Embryonic facial prominence (tissue), 1 donor: Measurements from ENCODE around the gene MS4A13.
"Not testable (repeated sequence)": the region's sequence is repeated elsewhere in the genome, so short reads cannot be mapped to it uniquely, and the experiment has no call there.

Source experiments
- DNase-seq: peaks from one replicate; pipeline ENCODE4 v3.0.0-alpha.2; 2016; ENCODE audit errors: extremely low spot score

MS4A13 gene

DNA sequence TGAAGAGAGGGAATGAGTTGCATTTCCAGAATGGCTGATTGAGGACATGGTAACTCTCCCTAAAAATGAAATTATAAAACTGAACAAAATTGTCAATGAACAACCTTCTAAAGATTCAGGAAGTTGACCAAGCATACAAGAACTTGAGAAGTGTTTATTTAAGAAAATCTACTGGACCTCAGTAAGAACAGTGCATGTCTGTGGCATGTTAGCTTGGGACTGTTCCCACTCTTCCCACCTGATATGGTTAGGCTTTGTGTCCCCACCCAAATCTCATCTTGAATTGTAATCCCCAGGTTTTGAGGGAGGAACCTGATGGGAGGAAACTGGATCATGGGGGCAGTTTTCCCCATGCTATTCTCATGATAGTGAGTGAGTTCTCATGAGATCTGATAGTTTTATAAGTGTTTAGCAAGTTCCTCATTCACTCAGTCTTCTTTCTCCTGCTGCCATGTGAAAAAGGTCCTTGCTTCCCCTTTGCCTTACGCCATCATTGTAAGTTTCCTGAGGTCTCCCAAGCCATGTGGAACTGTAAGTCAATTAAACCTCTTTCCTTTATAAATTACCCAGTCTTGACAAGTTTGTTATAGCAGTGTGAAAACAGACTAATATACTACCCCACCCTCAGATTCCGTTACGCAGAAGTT is 15.4 kb downstream of the MS4A13 start:
- DNase-seq = no peak

- not testable (repeated sequence) for DNase-seq
Measured at GRCh38 chr11:60532383-60532782, 17.2 kb downstream of the MS4A13 start.

DNA sequence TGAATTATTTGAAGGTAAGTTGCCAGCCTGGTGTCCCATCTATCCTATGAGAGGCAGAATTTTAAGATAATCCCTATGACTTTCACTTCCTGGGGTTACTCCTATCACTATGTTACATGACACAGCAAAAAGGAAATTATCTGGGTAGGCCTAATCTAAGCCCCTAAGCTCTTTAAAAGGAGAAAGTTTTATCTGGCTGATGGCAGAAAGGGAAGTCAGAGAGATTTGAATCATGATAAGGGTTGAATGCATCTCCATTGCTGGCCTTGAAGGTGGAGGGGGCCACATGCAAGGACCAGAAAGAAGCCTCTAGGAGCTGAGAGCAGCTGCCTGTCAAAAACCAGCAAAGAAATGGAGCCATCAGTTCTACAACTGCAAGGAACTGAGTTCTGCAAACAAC is 23.4 kb downstream of the MS4A13 start:
- not testable (repeated sequence) for DNase-seq

GRCh38 chr11:60544077-60544476 is 28.9 kb downstream of the MS4A13 start:
- DNase-seq = no peak

DNA sequence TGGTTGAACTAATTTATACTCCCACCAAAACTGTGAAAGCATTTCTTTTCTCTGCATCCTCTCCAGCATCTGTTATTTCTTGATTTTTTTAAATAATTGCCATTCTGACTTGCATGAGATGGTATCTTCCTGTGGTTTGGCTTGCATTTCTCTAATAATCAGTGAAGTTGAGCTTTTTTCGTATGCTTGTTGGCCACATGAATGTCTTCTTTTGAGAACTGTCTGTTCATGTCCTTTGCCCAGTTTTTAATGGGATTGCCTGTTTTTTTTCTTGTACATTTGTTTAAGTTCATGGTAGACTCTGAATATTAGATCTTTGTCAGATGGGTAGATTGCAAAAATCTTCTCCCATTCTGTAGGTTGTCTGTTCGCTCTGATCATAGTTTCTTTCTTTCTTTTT is 46.1 kb downstream of the MS4A13 start:
- DNase-seq = no peak

GRCh38 chr11:60563553-60564235 is 48.5 kb downstream of the MS4A13 start:
- no peak for DNase-seq

- no peak for DNase-seq
Measured at GRCh38 chr11:60566776-60567175, 51.6 kb downstream of the MS4A13 start.

DNA sequence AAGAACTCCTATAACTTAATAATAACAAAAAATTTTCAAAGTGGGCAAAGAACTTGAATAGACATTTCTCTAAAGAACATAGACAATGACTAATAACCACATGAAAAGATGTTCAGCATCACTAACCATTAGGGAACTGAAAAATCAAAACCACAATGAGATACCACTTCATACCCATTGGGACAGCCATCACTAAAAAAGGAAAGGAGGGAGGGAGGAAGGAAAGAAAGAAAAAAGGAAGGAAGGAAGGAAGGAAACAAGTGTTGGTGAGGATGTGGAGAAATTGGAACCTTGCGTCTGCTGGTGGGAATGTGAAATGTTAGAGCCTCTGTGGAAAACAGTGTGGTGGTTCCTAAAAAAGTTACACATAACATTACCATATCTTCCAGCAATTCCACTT is 55.8 kb downstream of the MS4A13 start:
- DNase-seq = no peak

- DNase-seq = no peak
Measured at GRCh38 chr11:60589611-60590010, 74.4 kb downstream of the MS4A13 start.
